K562 (cell line): ENCODE measurements around the gene EXOC4. TPM values are rescaled to one million over a fixed set of nuclear protein-coding genes. Genes with fewer than 3 reads are reported as not detected.

ENCODE experiments used
- HMGN3 ChIP-seq: IDR thresholded peaks from 2 replicates; pipeline ENCODE4 v1.6.1; 2011; ENCODE audit warnings: borderline replicate concordance, low read depth, mild to moderate bottlenecking, mixed read lengths, low read length; ENCODE audit not compliant: insufficient read length; ENCODE audit errors: extremely low read depth
- HNRNPH1 ChIP-seq: fragments of 200-400 bp; formaldehyde crosslinking; optimal IDR thresholded peaks from 2 replicates; pipeline ENCODE3; 2017; ENCODE audit warnings: low read depth, mild to moderate bottlenecking, low read length, moderate library complexity
- MTA1 ChIP-seq: fragments of 450-650 bp; IDR thresholded peaks from 2 replicates; pipeline ENCODE4 v1.6.1; 2017; ENCODE audit warnings: borderline replicate concordance
- NFRKB ChIP-seq: fragments of 450-650 bp; IDR thresholded peaks from 2 replicates; pipeline ENCODE4 v1.6.1; 2016; ENCODE audit warnings: low read depth
- ZBTB11 ChIP-seq, 3 experiments: fragments of 200-800 bp in 1 of 3; fragments of 250-450 bp in 1 of 3; fragments of 450-650 bp in 1 of 3; sonication (Bioruptor Pico) in 1 of 3; sonication (Bioruptor generic) in 1 of 3; formaldehyde crosslinking in 1 of 3; IDR thresholded peaks; 2 replicates each; pipeline versions ENCODE4 v1.6.1 to v1.8.0; 2016 to 2022; ENCODE audit warnings: mild to moderate bottlenecking in 2 of 3, missing genetic modification characterization in 2 of 3, missing compliant biosample characterization in 1 of 3, moderate library complexity in 1 of 3
- ZNF583 ChIP-seq: fragments of 250-450 bp; sonication (Bioruptor Pico); IDR thresholded peaks from 2 replicates; pipeline ENCODE4 v1.4.0; 2020
- ZZZ3 ChIP-seq: fragments of 450-650 bp; IDR thresholded peaks from 2 replicates; pipeline ENCODE4 v1.6.1; 2016; ENCODE audit warnings: antibody characterized with exemption, mild to moderate bottlenecking, moderate library complexity
- polyA plus RNA-seq, 8 experiments: library from polyadenylated mRNA; depleted of rRNA in 4 of 8; stranded (reverse) in 5 of 8; unstranded in 3 of 8; fragments of >200 nt; fragmentation: Nextera tagmentation in 2 of 8; fragmentation: Illumina TruSeq in 1 of 8; extraction: Ambion mirVana in 2 of 8; extraction: Trizol in 1 of 8; gene quantifications; 2 replicates each; pipeline versions ENCODE4 v1.2.1 to v1.2.3, GENCODE V29; 2011 to 2014; ENCODE audit warnings: inconsistent platforms in 1 of 8, missing spikeins in 1 of 8
- total RNA-seq, 7 experiments: library from RNA; depleted of rRNA in 6 of 7; stranded (reverse); fragments of >200 nt in 6 of 7; fragmentation: Illumina TruSeq in 2 of 7; extraction: Trizol in 2 of 7; gene quantifications; 2 replicates each; pipeline versions ENCODE4 v1.2.1 to v1.2.3, GENCODE V29; 2011 to 2021; ENCODE audit warnings: low replicate concordance in 1 of 7
- TF ChIP-seq, protein P1 (sequence below): fragments of 250-450 bp; sonication (Bioruptor Pico); IDR thresholded peaks from 2 replicates; pipeline ENCODE4 v1.4.0; 2020
- TF ChIP-seq, protein P2 (sequence below): fragments of 450-650 bp; IDR thresholded peaks from one replicate; pipeline ENCODE4 v1.6.1; 2018; ENCODE audit warnings: mild to moderate bottlenecking, moderate library complexity; ENCODE audit not compliant: partially characterized antibody

EXOC4 gene
- total and polyA plus RNA-seq, 9 of the 15 experiments (the other 6 are each of a cell fraction or from before 2014, with no cell fraction given) = 18.5 to 73.1 (median 46.6) TPM

DNA sequence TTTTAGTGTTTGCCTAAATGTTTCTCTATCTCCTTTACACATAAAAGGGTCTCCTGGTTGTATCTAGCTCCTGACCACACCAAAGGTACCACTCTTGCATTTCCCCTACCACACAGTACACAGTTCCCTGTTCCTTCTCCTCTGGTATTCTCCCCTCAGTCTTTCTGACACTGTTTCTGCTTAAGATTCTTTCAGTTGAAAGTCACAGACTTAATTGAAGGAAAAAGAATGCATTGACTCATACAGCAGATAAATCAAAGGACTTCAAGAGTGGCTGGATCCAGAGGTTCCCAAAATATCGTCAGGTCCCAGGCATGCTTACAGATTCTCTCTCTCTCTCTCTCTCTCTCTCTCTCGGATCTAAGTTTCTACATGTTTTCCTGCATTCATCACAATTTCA is 688.6 kb downstream of the EXOC4 start (continued):
- TF ChIP-seq ZBTB11 (CRISPR knock-in tag; IDR thresholded peaks at IDR 0.05) (no peak), MTA1 (no peak), NFRKB (no peak), ZNF583 (CRISPR knock-in tag) (no peak), HNRNPH1 (no peak), ZZZ3 (no peak), HMGN3 (no peak)
- TF ChIP-seq, protein P1, sequence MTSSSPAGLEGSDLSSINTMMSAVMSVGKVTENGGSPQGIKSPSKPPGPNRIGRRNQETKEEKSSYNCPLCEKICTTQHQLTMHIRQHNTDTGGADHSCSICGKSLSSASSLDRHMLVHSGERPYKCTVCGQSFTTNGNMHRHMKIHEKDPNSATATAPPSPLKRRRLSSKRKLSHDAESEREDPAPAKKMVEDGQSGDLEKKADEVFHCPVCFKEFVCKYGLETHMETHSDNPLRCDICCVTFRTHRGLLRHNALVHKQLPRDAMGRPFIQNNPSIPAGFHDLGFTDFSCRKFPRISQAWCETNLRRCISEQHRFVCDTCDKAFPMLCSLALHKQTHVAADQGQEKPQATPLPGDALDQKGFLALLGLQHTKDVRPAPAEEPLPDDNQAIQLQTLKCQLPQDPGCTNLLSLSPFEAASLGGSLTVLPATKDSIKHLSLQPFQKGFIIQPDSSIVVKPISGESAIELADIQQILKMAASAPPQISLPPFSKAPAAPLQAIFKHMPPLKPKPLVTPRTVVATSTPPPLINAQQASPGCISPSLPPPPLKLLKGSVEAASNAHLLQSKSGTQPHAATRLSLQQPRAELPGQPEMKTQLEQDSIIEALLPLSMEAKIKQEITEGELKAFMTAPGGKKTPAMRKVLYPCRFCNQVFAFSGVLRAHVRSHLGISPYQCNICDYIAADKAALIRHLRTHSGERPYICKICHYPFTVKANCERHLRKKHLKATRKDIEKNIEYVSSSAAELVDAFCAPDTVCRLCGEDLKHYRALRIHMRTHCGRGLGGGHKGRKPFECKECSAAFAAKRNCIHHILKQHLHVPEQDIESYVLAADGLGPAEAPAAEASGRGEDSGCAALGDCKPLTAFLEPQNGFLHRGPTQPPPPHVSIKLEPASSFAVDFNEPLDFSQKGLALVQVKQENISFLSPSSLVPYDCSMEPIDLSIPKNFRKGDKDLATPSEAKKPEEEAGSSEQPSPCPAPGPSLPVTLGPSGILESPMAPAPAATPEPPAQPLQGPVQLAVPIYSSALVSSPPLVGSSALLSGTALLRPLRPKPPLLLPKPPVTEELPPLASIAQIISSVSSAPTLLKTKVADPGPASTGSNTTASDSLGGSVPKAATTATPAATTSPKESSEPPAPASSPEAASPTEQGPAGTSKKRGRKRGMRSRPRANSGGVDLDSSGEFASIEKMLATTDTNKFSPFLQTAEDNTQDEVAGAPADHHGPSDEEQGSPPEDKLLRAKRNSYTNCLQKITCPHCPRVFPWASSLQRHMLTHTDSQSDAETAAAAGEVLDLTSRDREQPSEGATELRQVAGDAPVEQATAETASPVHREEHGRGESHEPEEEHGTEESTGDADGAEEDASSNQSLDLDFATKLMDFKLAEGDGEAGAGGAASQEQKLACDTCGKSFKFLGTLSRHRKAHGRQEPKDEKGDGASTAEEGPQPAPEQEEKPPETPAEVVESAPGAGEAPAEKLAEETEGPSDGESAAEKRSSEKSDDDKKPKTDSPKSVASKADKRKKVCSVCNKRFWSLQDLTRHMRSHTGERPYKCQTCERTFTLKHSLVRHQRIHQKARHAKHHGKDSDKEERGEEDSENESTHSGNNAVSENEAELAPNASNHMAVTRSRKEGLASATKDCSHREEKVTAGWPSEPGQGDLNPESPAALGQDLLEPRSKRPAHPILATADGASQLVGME = no peak
- TF ChIP-seq, protein P2, sequence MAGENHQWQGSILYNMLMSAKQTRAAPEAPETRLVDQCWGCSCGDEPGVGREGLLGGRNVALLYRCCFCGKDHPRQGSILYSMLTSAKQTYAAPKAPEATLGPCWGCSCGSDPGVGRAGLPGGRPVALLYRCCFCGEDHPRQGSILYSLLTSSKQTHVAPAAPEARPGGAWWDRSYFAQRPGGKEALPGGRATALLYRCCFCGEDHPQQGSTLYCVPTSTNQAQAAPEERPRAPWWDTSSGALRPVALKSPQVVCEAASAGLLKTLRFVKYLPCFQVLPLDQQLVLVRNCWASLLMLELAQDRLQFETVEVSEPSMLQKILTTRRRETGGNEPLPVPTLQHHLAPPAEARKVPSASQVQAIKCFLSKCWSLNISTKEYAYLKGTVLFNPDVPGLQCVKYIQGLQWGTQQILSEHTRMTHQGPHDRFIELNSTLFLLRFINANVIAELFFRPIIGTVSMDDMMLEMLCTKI = no peak
- TF ChIP-seq, all 486 proteins: peak for 0
